Activated CD4-positive, alpha-beta T cell treated with anti-CD3 and anti-CD28 coated beads for 36 hours (primary cell): ENCODE data around the gene APCDD1. TPM values are rescaled to one million over a fixed set of nuclear protein-coding genes. Genes with fewer than 3 reads are reported as not detected.
"Not testable (repeated sequence)": the region's sequence is repeated elsewhere in the genome, so short reads cannot be mapped to it uniquely, and the experiment has no call there.

Source experiments
- ATAC-seq: fragments of 200-7000 bp; cut with Tn5 transposase; one replicate; pipeline ENCODE4 v1.10.0; 2021; ENCODE audit warnings: mild to moderate bottlenecking, moderate library complexity
- CTCF ChIA-PET: fragments of 350-600 bp; sonication (Branson Sonifier 250); formaldehyde crosslinking; loops from one replicate; lab custom pipeline; 2021; ENCODE audit warnings: antibody characterized with exemption; lab: Charles Lee
- POLR2A ChIA-PET: fragments of 350-600 bp; sonication (Branson Sonifier 250); formaldehyde crosslinking; loops from one replicate; lab custom pipeline; 2021; ENCODE audit warnings: antibody characterized with exemption, inconsistent platforms; lab: Charles Lee
- DNase-seq: peaks from one replicate; pipeline ENCODE4 v3.0.0-alpha.2; 2020
- H3K27ac Mint-ChIP-seq: one replicate; pipeline ENCODE4 v1.8.0; 2021; ENCODE audit warnings: mixed read lengths
- H3K27me3 Mint-ChIP-seq: one replicate; pipeline ENCODE4 v1.8.0; 2021; ENCODE audit warnings: mixed read lengths
- H3K36me3 Mint-ChIP-seq: one replicate; pipeline ENCODE4 v1.8.0; 2021; ENCODE audit warnings: low read depth, mixed read lengths
- H3K4me1 Mint-ChIP-seq: one replicate; pipeline ENCODE4 v1.8.0; 2021; ENCODE audit warnings: mixed read lengths
- H3K4me3 Mint-ChIP-seq: one replicate; pipeline ENCODE4 v1.8.0; 2021; ENCODE audit warnings: mild to moderate bottlenecking, moderate library complexity, mixed read lengths
- H3K9me3 Mint-ChIP-seq: one replicate; pipeline ENCODE4 v1.8.0; 2021; ENCODE audit warnings: low read depth, mixed read lengths
- intact Hi-C, 2 experiments: fragments of 100-400 bp; cut with DNase I in 1 of 2; cut with micrococcal nuclease in 1 of 2; formaldehyde crosslinking; loops; one replicate each; pipeline versions ENCODE4 v1.14.2 to v1.15.1; 2022 to 2024; cut with DNase I, micrococcal nuclease
- total RNA-seq, 2 experiments: library from RNA; stranded (reverse); gene quantifications; one replicate each; pipeline ENCODE4 v1.2.3, GENCODE V29; 2021

Gene APCDD1
- total RNA-seq, 2 experiments from 2014 or later: not detected

DNA sequence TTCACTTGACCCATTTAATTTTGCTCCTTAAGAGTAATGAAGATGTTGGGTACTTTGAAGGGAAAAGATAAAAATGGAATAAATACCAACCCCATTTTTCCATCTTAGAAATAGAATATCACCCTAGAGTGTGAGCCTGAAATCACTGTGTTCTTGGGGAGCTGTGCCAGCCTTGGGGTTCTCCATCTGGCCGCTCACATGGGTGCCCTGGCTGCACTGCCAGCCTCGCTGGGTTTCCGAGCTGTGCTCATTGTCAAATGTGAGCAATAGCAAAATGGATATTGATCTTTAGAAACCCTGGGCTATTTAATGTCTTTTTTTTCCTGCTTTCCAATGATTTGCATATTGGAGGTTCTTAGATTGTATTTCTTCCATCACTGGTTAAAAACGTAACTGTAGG lies 9.3 kb downstream of the APCDD1 start:
- peaks cover 4% of the 10 kb centered on the region for H3K27me3 Mint-ChIP-seq
- no peak overlapping the region for H3K4me3 Mint-ChIP-seq
- ATAC-seq (no peak), DNase-seq (no peak)
- ChIA-PET POLR2A (no interaction called here), CTCF (no interaction called here)
- no peak overlapping the region for H3K27ac Mint-ChIP-seq
- intact Hi-C loops: no loop called here
- peaks cover 2% of the 10 kb centered on the region for H3K9me3 Mint-ChIP-seq
- H3K4me1 Mint-ChIP-seq: no peaks in the 10 kb centered on the region
- H3K36me3 Mint-ChIP-seq: no peaks in the 10 kb centered on the region

- H3K27ac Mint-ChIP-seq, DNase-seq, H3K36me3 Mint-ChIP-seq, CTCF ChIA-PET, ATAC-seq, H3K27me3 Mint-ChIP-seq, H3K9me3 Mint-ChIP-seq, POLR2A ChIA-PET, intact Hi-C loops, H3K4me1 Mint-ChIP-seq, H3K4me3 Mint-ChIP-seq: not testable (repeated sequence)
These were observed 9.8 kb downstream of the APCDD1 start for GRCh38 chr18:10464161-10464648.

- H3K9me3 Mint-ChIP-seq: peaks cover 2% of the 10 kb centered on the region
- ChIA-PET POLR2A (no interaction called here), CTCF (no interaction called here)
- no peak for ATAC-seq
- H3K27me3 Mint-ChIP-seq: no peaks in the 10 kb centered on the region
- no peaks in the 10 kb centered on the region for H3K36me3 Mint-ChIP-seq
- intact Hi-C loops: no loop called here
- H3K4me1 Mint-ChIP-seq: no peaks in the 10 kb centered on the region
- DNase-seq: no peak
- H3K27ac Mint-ChIP-seq: no peak overlapping the region
- H3K4me3 Mint-ChIP-seq: no peak overlapping the region
These were observed 10.9 kb downstream of the APCDD1 start for GRCh38 chr18:10465174-10465939.

DNA sequence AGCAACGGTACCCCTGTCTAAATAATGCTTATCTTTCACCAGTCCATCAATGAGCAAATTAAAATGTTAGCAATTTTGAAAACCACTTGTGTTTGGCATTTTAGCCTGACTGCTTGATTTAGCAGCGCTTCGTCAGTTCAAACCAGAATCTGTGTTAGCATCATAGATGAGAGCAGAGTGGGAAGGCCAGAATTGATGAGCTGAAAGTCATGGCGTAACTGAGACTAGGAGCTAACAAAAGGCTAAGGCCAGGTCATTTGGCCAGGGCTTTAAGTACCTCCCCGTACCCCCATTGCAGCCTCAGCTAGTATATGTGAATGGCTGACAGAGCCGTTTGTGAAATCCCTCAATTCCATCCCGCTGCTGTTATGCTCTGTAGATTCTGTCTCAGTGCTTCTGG lies 16.0 kb downstream of the APCDD1 start:
- DNase-seq (no peak), ATAC-seq (no peak)
- ChIA-PET CTCF (interaction anchor here (1.4 kb wide), 1 partner anchor 82 kb away, joined by 3 read pairs; no protein-coding TSS in a partner anchor), POLR2A (no interaction called here)
- intact Hi-C loops: no loop called here
- H3K4me3 Mint-ChIP-seq: no peak overlapping the region
- H3K36me3 Mint-ChIP-seq: no peaks in the 10 kb centered on the region
- peaks cover 3% of the 10 kb centered on the region for H3K27me3 Mint-ChIP-seq
- H3K27ac Mint-ChIP-seq: no peak overlapping the region
- H3K9me3 Mint-ChIP-seq: no peaks in the 10 kb centered on the region
- H3K4me1 Mint-ChIP-seq: no peaks in the 10 kb centered on the region

- DNase-seq (no peak), ATAC-seq (no peak)
- Mint-ChIP-seq H3K9me3 (no peaks in the 10 kb centered on the region), H3K27me3 (peaks cover 10% of the 10 kb centered on the region), H3K4me1 (no peaks in the 10 kb centered on the region), H3K4me3 (no peak overlapping the region), H3K36me3 (no peaks in the 10 kb centered on the region), H3K27ac (no peak overlapping the region)
- POLR2A ChIA-PET: no interaction called here
- CTCF ChIA-PET: interaction anchor here (0.6 to 1.4 kb wide), 2 partner anchors 81 to 229 kb away, joined by 3 read pairs; no protein-coding TSS in a partner anchor
- intact Hi-C loops: no loop called here
These were observed 17.1 kb downstream of the APCDD1 start for GRCh38 chr18:10471574-10471973.

DNA sequence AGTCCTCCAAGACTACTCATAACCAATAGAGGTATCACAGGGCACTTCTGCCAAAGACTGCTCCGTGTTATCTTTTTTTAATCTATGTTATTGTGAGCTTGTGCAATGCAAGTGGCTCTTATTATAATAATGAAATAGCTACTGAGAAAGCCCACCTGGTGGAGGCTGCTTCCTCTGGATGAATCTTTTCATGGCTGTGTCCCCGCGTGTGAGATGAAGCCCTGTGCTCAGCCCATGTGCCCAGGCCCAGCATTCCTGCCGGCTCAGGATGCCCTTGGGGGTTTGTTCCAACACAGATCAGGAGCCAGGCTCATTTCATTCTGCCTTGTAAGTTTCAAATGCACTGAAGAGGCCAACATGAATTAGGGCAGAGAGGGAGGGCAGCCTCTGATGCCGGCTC lies 18.7 kb downstream of the APCDD1 start:
- no peak overlapping the region for H3K4me3 Mint-ChIP-seq
- peaks cover 10% of the 10 kb centered on the region for H3K27me3 Mint-ChIP-seq
- no peaks in the 10 kb centered on the region for H3K9me3 Mint-ChIP-seq
- intact Hi-C loops: no loop called here
- no peaks in the 10 kb centered on the region for H3K4me1 Mint-ChIP-seq
- DNase-seq: no peak
- ChIA-PET POLR2A (no interaction called here), CTCF (no interaction called here)
- no peaks in the 10 kb centered on the region for H3K36me3 Mint-ChIP-seq
- H3K27ac Mint-ChIP-seq: no peak overlapping the region
- no peak for ATAC-seq

- Mint-ChIP-seq H3K4me3 (no peak overlapping the region), H3K27ac (no peak overlapping the region), H3K9me3 (no peaks in the 10 kb centered on the region), H3K36me3 (no peaks in the 10 kb centered on the region), H3K27me3 (peaks cover 10% of the 10 kb centered on the region), H3K4me1 (no peaks in the 10 kb centered on the region)
- DNase-seq (no peak), ATAC-seq (no peak)
- intact Hi-C loops: no loop called here
- POLR2A ChIA-PET: no interaction called here
- CTCF ChIA-PET: no interaction called here
These were observed 19.9 kb downstream of the APCDD1 start for GRCh38 chr18:10474309-10474708.

- H3K4me1 Mint-ChIP-seq: no peaks in the 10 kb centered on the region
- CTCF ChIA-PET: interaction anchor here (2.5 kb wide), 1 partner anchor 16 kb away, joined by 13 read pairs; no protein-coding TSS in a partner anchor
- POLR2A ChIA-PET: no interaction called here
- no peak overlapping the region for H3K4me3 Mint-ChIP-seq
- no peak overlapping the region for H3K27ac Mint-ChIP-seq
- ATAC-seq (no peak), DNase-seq (no peak)
- intact Hi-C loops: no loop called here
- no peaks in the 10 kb centered on the region for H3K9me3 Mint-ChIP-seq
- no peaks in the 10 kb centered on the region for H3K36me3 Mint-ChIP-seq
- H3K27me3 Mint-ChIP-seq: peaks cover 10% of the 10 kb centered on the region
These were observed 20.8 kb downstream of the APCDD1 start for GRCh38 chr18:10475276-10475653.

DNA sequence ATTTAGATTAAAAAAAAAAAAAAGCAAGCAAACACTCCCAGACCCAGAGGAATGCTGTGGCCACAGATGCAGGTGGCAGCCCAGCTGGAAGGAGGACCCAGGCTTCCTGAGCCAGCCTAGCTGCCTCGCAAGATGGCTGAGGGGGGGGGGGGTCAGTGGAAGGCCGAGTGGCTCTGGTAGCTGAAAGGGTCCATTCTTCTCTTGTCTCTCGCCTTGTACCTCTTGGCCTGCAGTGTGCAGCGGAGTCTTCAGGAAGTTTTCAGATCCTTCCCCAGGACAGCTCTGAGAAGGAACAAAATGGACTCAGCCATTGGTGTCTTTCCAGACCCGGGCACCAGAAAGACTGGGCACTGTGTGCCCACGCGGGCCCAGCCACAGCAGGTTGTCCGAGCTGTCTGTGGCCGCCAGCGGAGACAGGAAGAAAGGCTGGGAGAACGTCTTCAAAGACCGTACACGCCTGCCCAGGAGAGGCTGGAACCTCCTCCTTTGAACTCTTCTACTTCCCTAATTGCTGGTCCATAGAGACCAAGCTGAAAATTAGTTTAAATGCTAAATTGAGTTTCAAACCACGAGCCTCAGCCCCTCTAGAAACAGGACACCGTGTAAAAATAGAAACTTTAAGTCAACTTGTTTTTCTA lies 21.3 kb downstream of the APCDD1 start:
- POLR2A ChIA-PET: no interaction called here
- no peaks in the 10 kb centered on the region for H3K36me3 Mint-ChIP-seq
- DNase-seq: no peak

DNA sequence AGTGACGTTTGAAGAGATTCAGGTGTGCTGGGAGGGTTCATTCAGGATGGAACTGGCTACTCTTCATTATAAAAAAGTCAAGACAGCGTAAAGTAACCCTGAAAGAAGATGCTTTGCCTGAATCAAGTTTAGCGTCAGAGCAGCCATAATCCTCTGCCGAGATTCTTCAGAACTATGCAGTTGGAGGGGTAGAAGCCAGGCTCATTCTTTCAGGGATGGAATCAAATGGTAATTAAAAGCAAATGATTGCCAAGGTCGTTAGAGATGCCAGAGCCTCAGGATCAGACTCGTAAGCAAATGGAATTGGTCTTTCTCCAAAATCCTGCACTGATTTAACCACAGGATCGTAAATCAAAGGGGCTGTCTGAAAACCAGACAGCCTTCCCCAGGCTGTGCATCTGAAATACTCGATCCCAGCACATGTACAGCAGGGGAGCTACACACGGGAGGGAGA lies 21.9 kb downstream of the APCDD1 start:
- Mint-ChIP-seq H3K27ac (no peak overlapping the region), H3K4me1 (no peaks in the 10 kb centered on the region), H3K4me3 (no peak overlapping the region), H3K9me3 (no peaks in the 10 kb centered on the region), H3K27me3 (peaks cover 10% of the 10 kb centered on the region), H3K36me3 (no peaks in the 10 kb centered on the region)
- DNase-seq (no peak), ATAC-seq (no peak)
- CTCF ChIA-PET: interaction anchor here (0.9 to 2.5 kb wide), 2 partner anchors 15 to 39 kb away, joined by 4 to 13 read pairs; no protein-coding TSS in a partner anchor
- POLR2A ChIA-PET: no interaction called here
- intact Hi-C loops: no loop called here

More for the DNA sequence above, 21.3 kb downstream of the APCDD1 start:
- intact Hi-C loops: no loop called here
- no peak overlapping the region for H3K27ac Mint-ChIP-seq
- no peak for ATAC-seq
- H3K9me3 Mint-ChIP-seq: no peaks in the 10 kb centered on the region
- CTCF ChIA-PET: interaction anchor here (0.9 to 2.5 kb wide), 2 partner anchors 16 to 38 kb away, joined by 4 to 13 read pairs; no protein-coding TSS in a partner anchor
- H3K4me3 Mint-ChIP-seq: no peak overlapping the region
- H3K4me1 Mint-ChIP-seq: no peaks in the 10 kb centered on the region
- peaks cover 10% of the 10 kb centered on the region for H3K27me3 Mint-ChIP-seq

DNA sequence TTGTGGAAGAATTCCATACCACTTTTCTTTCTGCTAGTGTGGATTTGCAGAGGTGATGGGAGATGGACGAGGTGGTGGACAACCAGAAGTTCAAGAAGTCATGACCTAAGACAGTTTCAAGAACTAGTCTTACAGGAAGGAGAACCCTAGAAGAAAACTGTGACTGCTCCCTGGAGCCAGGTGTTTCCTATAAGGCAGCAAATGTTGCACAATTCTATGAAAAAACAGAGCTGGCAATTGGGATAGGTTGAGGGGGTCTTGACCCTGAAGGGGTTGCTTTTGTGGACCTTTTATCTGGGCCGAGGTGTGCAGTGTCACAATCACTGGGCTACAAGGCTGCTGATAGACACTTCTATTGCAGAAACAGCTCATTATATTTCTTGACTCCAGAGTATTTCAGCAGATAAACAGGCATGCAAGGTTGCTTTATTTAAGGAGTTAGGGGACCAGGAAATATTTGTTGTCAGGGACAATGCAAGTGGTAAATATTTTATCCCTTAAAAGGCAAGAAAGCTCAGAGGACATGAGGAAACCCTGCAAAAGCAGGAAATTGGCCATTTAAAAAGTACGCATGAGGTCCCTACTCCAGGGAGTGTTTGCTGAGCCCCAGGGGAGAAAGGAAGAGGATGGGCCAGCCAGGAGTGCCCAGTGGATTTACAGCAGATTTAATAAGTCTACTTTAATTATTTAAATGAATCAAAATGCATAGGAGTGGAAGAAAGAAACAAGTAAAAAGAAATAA lies 22.9 kb downstream of the APCDD1 start:
- Mint-ChIP-seq H3K36me3 (no peaks in the 10 kb centered on the region), H3K4me1 (no peaks in the 10 kb centered on the region), H3K4me3 (no peak overlapping the region), H3K9me3 (no peaks in the 10 kb centered on the region), H3K27me3 (peaks cover 10% of the 10 kb centered on the region), H3K27ac (no peak overlapping the region)
- ATAC-seq: no peak
- intact Hi-C loops: no loop called here
- ChIA-PET CTCF (interaction anchor here (2.5 kb wide), 1 partner anchor 14 kb away, joined by 13 read pairs; no protein-coding TSS in a partner anchor), POLR2A (no interaction called here)
- DNase-seq: no peak
